ENCODE measurements around the gene LTBP2. TPM values are rescaled to one million over a fixed set of nuclear protein-coding genes. Genes with fewer than 3 reads are reported as not detected.

Gene LTBP2
- total and polyA plus RNA-seq, 7 donors: 0.46 to 71.2 (median 12.1) TPM

DNA sequence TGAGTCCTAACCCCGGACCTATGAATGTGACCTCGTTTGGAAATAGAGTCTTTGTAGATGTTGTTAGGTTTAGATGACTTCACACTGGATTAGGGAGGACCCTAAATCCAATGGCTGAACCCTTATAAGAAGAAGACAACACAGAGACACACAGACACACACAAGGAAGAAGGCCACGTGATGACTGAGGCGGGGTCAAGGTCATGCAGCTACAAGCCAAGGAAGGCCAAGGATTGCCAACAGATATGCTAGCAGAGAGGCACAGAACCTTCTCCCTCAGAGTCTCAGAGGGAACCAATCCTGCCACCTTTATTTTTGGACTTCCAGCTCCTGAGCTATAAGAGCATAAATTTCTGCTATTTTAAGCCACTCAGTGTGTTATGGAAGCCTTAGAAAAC is 31.8 kb downstream of the LTBP2 start:
- no peak for TF ChIP-seq POLR2AphosphoS5 (IDR thresholded peaks at IDR 0.05)
- no peak for TF ChIP-seq POLR2A (IDR thresholded peaks at IDR 0.05)
- no peak for TF ChIP-seq EP300 (IDR thresholded peaks at IDR 0.05)
- TF ChIP-seq, protein P1, sequence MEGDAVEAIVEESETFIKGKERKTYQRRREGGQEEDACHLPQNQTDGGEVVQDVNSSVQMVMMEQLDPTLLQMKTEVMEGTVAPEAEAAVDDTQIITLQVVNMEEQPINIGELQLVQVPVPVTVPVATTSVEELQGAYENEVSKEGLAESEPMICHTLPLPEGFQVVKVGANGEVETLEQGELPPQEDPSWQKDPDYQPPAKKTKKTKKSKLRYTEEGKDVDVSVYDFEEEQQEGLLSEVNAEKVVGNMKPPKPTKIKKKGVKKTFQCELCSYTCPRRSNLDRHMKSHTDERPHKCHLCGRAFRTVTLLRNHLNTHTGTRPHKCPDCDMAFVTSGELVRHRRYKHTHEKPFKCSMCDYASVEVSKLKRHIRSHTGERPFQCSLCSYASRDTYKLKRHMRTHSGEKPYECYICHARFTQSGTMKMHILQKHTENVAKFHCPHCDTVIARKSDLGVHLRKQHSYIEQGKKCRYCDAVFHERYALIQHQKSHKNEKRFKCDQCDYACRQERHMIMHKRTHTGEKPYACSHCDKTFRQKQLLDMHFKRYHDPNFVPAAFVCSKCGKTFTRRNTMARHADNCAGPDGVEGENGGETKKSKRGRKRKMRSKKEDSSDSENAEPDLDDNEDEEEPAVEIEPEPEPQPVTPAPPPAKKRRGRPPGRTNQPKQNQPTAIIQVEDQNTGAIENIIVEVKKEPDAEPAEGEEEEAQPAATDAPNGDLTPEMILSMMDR (IDR thresholded peaks at IDR 0.05): no peak
- H3K27me3 ChIP-seq: no peaks in the 10 kb centered on the region
- H3K27ac ChIP-seq: no peak overlapping the region
- H3K9me3 ChIP-seq: no peaks in the 10 kb centered on the region
- DNase-seq: no peak
- peaks cover 0 to 10% (median 0%) of the 10 kb centered on the region in 4 donors for H3K4me1 ChIP-seq
- no peaks in the 10 kb centered on the region for H3K36me3 ChIP-seq
- H3K4me3 ChIP-seq: no peak overlapping the region
- intact Hi-C loops (cut with DNase I): no loop called here
- 75 to 79% methylated on average over 4 of the region's 4 CpGs for WGBS, 2 donors

DNA sequence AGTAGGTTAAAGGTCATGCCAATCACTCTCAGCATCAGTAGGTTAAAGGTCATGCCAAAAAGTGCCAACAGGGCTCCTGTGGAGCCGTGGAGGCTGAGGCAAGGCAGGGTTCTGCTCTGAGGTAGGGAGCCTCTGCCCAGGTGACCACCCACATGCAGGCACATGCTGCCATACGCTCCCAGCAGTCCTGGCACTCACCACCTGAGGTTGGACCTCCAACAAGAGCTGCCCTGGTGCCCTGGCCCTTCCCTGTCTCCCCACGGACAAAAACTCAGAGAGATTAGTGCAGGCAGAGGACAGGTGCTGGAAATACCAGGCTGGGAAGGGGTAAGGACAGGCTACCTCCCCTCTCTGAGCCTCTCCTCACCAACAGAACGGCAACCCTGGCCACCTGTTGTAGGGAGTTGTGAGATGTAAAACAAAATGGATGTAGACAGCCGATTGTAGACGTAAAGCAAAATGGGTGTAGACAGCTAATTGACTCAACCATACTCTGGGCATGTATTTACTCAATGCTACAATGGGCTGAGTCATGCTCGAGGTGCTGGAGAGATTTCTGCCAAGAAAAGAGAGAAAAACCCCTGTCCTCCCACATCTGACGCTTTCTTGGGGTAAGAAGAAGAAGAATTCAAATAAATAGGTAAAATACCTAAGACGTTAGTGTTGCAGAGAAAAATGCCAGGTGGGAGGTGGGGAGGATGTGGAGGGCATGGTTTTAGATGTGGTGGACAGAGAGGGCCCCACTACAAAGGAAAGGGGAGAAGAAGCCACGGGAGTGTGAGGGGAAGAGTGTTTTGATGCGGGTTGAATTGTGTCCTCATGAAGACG is 32.4 kb downstream of the LTBP2 start:
- no peaks in the 10 kb centered on the region for H3K36me3 ChIP-seq
- H3K4me1 ChIP-seq: peaks cover 0 to 10% (median 0%) of the 10 kb centered on the region in 4 donors
- H3K27ac ChIP-seq: no peak overlapping the region
- intact Hi-C loops (cut with DNase I): no loop called here
- peak; percentile 47 for DNase-seq
- no peaks in the 10 kb centered on the region for H3K27me3 ChIP-seq
- no peak for TF ChIP-seq POLR2AphosphoS5 (IDR thresholded peaks at IDR 0.05)
- TF ChIP-seq EP300 (IDR thresholded peaks at IDR 0.05): no peak
- TF ChIP-seq, protein P1 (IDR thresholded peaks at IDR 0.05): no peak
- TF ChIP-seq POLR2A (IDR thresholded peaks at IDR 0.05): no peak
- no peaks in the 10 kb centered on the region for H3K9me3 ChIP-seq
- no peak overlapping the region for H3K4me3 ChIP-seq
- WGBS, 2 donors: 71% methylated on average over 12 of the region's 12 CpGs

DNA sequence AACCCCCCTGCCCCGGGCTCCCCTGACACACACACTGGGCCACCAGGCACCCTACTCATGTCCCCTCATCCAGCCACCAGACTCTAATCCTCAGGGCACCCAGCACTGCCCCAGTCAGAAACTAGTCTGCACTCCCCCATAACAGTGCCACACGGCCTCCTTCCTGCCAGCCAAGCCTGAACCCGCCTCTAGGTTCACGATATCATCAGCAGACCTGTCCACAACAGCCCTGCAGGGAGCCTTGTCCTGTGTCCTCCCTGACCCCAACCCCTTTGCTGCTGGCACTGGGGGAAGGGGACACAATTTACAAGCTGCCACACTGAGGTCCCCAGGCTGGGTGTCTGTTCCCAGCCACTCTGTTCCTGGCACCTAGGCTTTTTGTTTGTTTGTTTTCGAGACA is 33.6 kb downstream of the LTBP2 start:
- peaks cover 0 to 11% (median under 1%) of the 10 kb centered on the region in 4 donors for H3K4me1 ChIP-seq
- intact Hi-C loops (cut with DNase I): no loop called here
- H3K36me3 ChIP-seq: no peaks in the 10 kb centered on the region
- no peaks in the 10 kb centered on the region for H3K9me3 ChIP-seq
- no peak overlapping the region for H3K4me3 ChIP-seq
- no peaks in the 10 kb centered on the region for H3K27me3 ChIP-seq
- H3K27ac ChIP-seq: no peak overlapping the region
- TF ChIP-seq, protein P1 (IDR thresholded peaks at IDR 0.05): no peak
- no peak for TF ChIP-seq POLR2A (IDR thresholded peaks at IDR 0.05)
- TF ChIP-seq POLR2AphosphoS5 (IDR thresholded peaks at IDR 0.05): no peak
- TF ChIP-seq EP300 (IDR thresholded peaks at IDR 0.05): no peak
- peak; percentile 61 for DNase-seq
- 69 to 75% methylated on average over 5 of the region's 5 CpGs for WGBS, 2 donors

DNA sequence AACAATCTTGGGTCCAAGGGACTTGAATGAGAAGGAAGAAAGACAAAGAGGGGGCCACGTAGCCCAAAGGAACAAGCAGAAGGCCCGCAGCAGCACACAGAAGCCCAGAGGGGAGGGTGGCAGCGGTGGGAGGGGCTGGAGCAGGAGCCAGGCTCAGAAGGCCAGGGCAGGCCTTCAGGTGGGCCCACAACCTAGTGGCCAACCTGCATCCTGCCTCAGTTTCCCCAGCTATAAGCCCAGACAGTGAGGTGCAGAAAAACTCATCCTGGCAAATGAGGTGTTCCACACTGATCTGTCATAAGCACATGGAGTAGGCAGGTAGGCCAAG is 34.1 kb downstream of the LTBP2 start:
- peak; percentile 36 for DNase-seq
- intact Hi-C loops (cut with DNase I): no loop called here
- H3K4me1 ChIP-seq: peaks cover 0 to 11% (median 6%) of the 10 kb centered on the region in 4 donors
- TF ChIP-seq POLR2AphosphoS5 (IDR thresholded peaks at IDR 0.05): no peak
- TF ChIP-seq, protein P1 (IDR thresholded peaks at IDR 0.05): no peak
- no peak for TF ChIP-seq POLR2A (IDR thresholded peaks at IDR 0.05)
- no peak for TF ChIP-seq EP300 (IDR thresholded peaks at IDR 0.05)
- 90 to 93% methylated on average over 3 of the region's 3 CpGs for WGBS, 2 donors
- H3K36me3 ChIP-seq: no peaks in the 10 kb centered on the region
- no peaks in the 10 kb centered on the region for H3K27me3 ChIP-seq
- H3K4me3 ChIP-seq: no peak overlapping the region
- no peaks in the 10 kb centered on the region for H3K9me3 ChIP-seq
- H3K27ac ChIP-seq: no peak overlapping the region

Measured in sigmoid colon (tissue), 7 donors.